Vagina (tissue), 2 donors: Measurements from ENCODE around the gene PGAM5.
"Not testable (repeated sequence)": the region's sequence is repeated elsewhere in the genome, so short reads cannot be mapped to it uniquely, and the experiment has no call there.

Experiments
- POLR2A ChIP-seq, 2 donors: fragments of 450-650 bp; IDR thresholded peaks; one replicate each; pipeline ENCODE4 v1.6.1; 2017; ENCODE audit warnings: antibody characterized with exemption in 2 of 2, mild to moderate bottlenecking in 2 of 2, moderate library complexity in 2 of 2
- TF ChIP-seq, protein P1 (sequence below), 3 experiments: fragments of 450-650 bp in 2 of 3; fragments of 200-600 bp in 1 of 3; sonication (generic) in 1 of 3; IDR thresholded peaks; one replicate each; pipeline ENCODE4 v1.5.1; 2017 to 2019; ENCODE audit warnings: antibody characterized with exemption in 3 of 3, mild to moderate bottlenecking in 2 of 3, moderate library complexity in 2 of 3

DNA sequence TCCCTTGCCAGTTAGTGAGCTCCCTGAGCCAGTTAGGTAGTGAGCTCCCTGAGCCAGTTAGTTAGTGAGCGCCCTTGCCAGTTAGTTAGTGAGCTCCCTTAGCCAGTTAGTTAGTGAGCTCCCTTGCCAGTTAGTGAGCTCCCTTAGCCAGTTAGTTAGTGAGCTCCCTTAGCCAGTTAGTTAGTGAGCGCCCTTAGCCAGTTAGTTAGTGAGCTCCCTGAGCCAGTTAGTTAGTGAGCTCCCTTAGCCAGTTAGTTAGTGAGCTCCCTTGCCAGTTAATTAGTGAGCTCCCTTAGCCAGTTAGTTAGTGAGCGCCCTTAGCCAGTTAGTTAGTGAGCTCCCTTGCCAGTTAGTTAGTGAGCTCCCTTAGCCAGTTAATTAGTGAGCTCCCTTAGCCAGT, 18.6 kb upstream of the PGAM5 start:
- TF ChIP-seq, protein P1, sequence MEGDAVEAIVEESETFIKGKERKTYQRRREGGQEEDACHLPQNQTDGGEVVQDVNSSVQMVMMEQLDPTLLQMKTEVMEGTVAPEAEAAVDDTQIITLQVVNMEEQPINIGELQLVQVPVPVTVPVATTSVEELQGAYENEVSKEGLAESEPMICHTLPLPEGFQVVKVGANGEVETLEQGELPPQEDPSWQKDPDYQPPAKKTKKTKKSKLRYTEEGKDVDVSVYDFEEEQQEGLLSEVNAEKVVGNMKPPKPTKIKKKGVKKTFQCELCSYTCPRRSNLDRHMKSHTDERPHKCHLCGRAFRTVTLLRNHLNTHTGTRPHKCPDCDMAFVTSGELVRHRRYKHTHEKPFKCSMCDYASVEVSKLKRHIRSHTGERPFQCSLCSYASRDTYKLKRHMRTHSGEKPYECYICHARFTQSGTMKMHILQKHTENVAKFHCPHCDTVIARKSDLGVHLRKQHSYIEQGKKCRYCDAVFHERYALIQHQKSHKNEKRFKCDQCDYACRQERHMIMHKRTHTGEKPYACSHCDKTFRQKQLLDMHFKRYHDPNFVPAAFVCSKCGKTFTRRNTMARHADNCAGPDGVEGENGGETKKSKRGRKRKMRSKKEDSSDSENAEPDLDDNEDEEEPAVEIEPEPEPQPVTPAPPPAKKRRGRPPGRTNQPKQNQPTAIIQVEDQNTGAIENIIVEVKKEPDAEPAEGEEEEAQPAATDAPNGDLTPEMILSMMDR (IDR thresholded peaks at IDR 0.05) = not testable (repeated sequence)
- not testable (repeated sequence) for TF ChIP-seq POLR2A (IDR thresholded peaks at IDR 0.05)
